H1 (cell line): Measurements from ENCODE around the gene TM9SF1. TPM values are rescaled to one million over a fixed set of nuclear protein-coding genes. Genes with fewer than 3 reads are reported as not detected.

Experiments
- CTCF ChIA-PET: fragments of 300-600 bp; sonication (Branson Sonifier 250); formaldehyde crosslinking; loops from one replicate; lab custom pipeline; 2021; ENCODE audit not compliant: partially characterized antibody; lab: Charles Lee
- POLR2A ChIA-PET: fragments of 300-600 bp; sonication (Branson Sonifier 250); formaldehyde crosslinking; loops from one replicate; lab custom pipeline; 2021; ENCODE audit warnings: inconsistent platforms; ENCODE audit not compliant: partially characterized antibody; lab: Charles Lee
- DNase-seq, 2 experiments: peaks; one replicate each; pipeline versions ENCODE4 v3.0.0 to v3.0.0-alpha.2; 2010 to 2022; ENCODE audit warnings: low spot score in 2 of 2, low read depth in 1 of 2, mixed read lengths in 1 of 2
- FAIRE-seq: peaks from 2 replicates; lab custom pipeline; 2011; peaks lifted over from hg19 to GRCh38; lab: Jason Lieb, UNC
- H2AFZ ChIP-seq: 2 replicates; pipeline ENCODE4 v1.8.1; 2012; ENCODE audit warnings: low read length, inconsistent platforms
- H2AK5ac ChIP-seq: 2 replicates; pipeline ENCODE4 v1.6.1; 2013; ENCODE audit warnings: low read depth, low read length
- H2BK120ac ChIP-seq: replicated peaks from 2 replicates; pipeline ENCODE3; 2013; ENCODE audit warnings: low read depth, low read length, inconsistent platforms
- H2BK12ac ChIP-seq: 2 replicates; pipeline ENCODE4 v1.6.1; 2013; ENCODE audit warnings: low read depth, low read length
- H2BK15ac ChIP-seq: 2 replicates; pipeline ENCODE4 v1.6.1; 2013; ENCODE audit warnings: low read length
- H2BK20ac ChIP-seq: 2 replicates; pipeline ENCODE4 v1.6.1; 2013; ENCODE audit warnings: low read length
- H2BK5ac ChIP-seq: 2 replicates; pipeline ENCODE4 v1.6.1; 2013; ENCODE audit warnings: low read depth, low read length
- H3K14ac ChIP-seq: 2 replicates; pipeline ENCODE4 v1.6.1; 2013; ENCODE audit warnings: inconsistent platforms; ENCODE audit not compliant: insufficient read length
- H3K18ac ChIP-seq: 2 replicates; pipeline ENCODE4 v1.6.1; 2013; ENCODE audit warnings: low read length; ENCODE audit errors: extremely low read depth
- H3K23ac ChIP-seq: 2 replicates; pipeline ENCODE4 v1.6.1; 2013; ENCODE audit warnings: inconsistent platforms; ENCODE audit not compliant: insufficient read length
- H3K23me2 ChIP-seq: 2 replicates; pipeline ENCODE4 v1.6.1; 2013; ENCODE audit warnings: low read depth, low read length
- H3K27ac ChIP-seq: 2 replicates; pipeline ENCODE4 v1.6.1; 2011; ENCODE audit warnings: low read depth, low read length, inconsistent platforms
- H3K27me3 ChIP-seq, 4 experiments: replicated peaks in 1 of 4; 1 replicate in 1 of 4; 2 replicates in 3 of 4; pipeline versions ENCODE4 v1.6.1 to v1.8.1; 2011 to 2013; ENCODE audit warnings: low read length in 3 of 4, mild to moderate bottlenecking in 3 of 4, inconsistent platforms in 2 of 4, mixed read lengths in 2 of 4, moderate library complexity in 1 of 4; ENCODE audit not compliant: control insufficient read depth in 3 of 4, insufficient read depth in 3 of 4; ENCODE audit errors: extremely low read depth in 1 of 4
- H3K36me3 ChIP-seq, 4 experiments: 2 replicates each; pipeline versions ENCODE4 v1.6.1 to v1.8.1; 2011 to 2013; ENCODE audit warnings: mild to moderate bottlenecking in 4 of 4, low read length in 3 of 4, moderate library complexity in 2 of 4, control low read depth in 1 of 4, inconsistent platforms in 1 of 4; ENCODE audit not compliant: insufficient read depth in 4 of 4, control insufficient read depth in 2 of 4
- H3K4ac ChIP-seq: replicated peaks from 2 replicates; pipeline ENCODE3; 2013; ENCODE audit warnings: low read length, low read depth, mixed read lengths, inconsistent platforms; ENCODE audit not compliant: insufficient read length
- H3K4me1 ChIP-seq, 4 experiments: replicated peaks in 1 of 4; 1 replicate in 1 of 4; 2 replicates in 3 of 4; pipeline versions ENCODE4 v1.6.1 to v1.8.1; 2011 to 2013; ENCODE audit warnings: low read length in 3 of 4, inconsistent platforms in 2 of 4, mixed read lengths in 1 of 4; ENCODE audit not compliant: insufficient read depth in 4 of 4, control insufficient read depth in 3 of 4
- H3K4me2 ChIP-seq, 2 experiments: 2 replicates each; pipeline versions ENCODE4 v1.6.1 to v1.8.1; 2011 to 2013; ENCODE audit warnings: low read depth in 2 of 2, low read length in 2 of 2, control low read depth in 1 of 2, inconsistent platforms in 1 of 2, mild to moderate bottlenecking in 1 of 2; ENCODE audit not compliant: insufficient read depth in 1 of 2
- H3K4me3 ChIP-seq, 4 experiments: fragments of 200-600, 300-600 bp in 1 of 4; sonication (generic), shearing (Covaris generic), sonication (Bioruptor Twin) in 1 of 4; 2 replicates each; pipeline versions ENCODE4 v1.5.1 to v1.8.1; 2011 to 2016; ENCODE audit warnings: low read length in 4 of 4, low read depth in 3 of 4, control low read depth in 2 of 4, inconsistent platforms in 2 of 4, mild to moderate bottlenecking in 2 of 4, mixed read lengths in 1 of 4, moderate library complexity in 1 of 4; ENCODE audit not compliant: insufficient read depth in 2 of 4; ENCODE audit errors: extremely low read depth in 1 of 4
- H3K56ac ChIP-seq: replicated peaks from 2 replicates; pipeline ENCODE3; 2013; ENCODE audit warnings: low read depth, mild to moderate bottlenecking, mixed read lengths, low read length, inconsistent platforms; ENCODE audit not compliant: insufficient read length
- H3K79me1 ChIP-seq: 2 replicates; pipeline ENCODE4 v1.6.1; 2013; ENCODE audit warnings: low read depth, low read length, control low read depth
- H3K79me2 ChIP-seq, 2 experiments: 2 replicates each; pipeline versions ENCODE4 v1.6.1 to v1.8.1; 2012 to 2013; ENCODE audit warnings: low read length in 2 of 2, mild to moderate bottlenecking in 2 of 2, inconsistent platforms in 1 of 2; ENCODE audit not compliant: insufficient read depth in 2 of 2, control insufficient read depth in 1 of 2
- H3K9ac ChIP-seq, 4 experiments: replicated peaks in 1 of 4; 1 replicate in 1 of 4; 2 replicates in 3 of 4; pipeline versions ENCODE4 v1.6.1 to v1.8.1; 2011 to 2013; ENCODE audit warnings: low read depth in 3 of 4, low read length in 3 of 4, control low read depth in 2 of 4, mild to moderate bottlenecking in 2 of 4, moderate library complexity in 2 of 4, inconsistent platforms in 1 of 4; ENCODE audit errors: extremely low read depth in 1 of 4
- H3K9me3 ChIP-seq, 2 experiments: 2 replicates each; pipeline versions ENCODE4 v1.6.1 to v1.8.1; 2012 to 2013; ENCODE audit warnings: mild to moderate bottlenecking in 2 of 2, moderate library complexity in 2 of 2, control low read depth in 1 of 2, inconsistent platforms in 1 of 2, low read depth in 1 of 2, low read length in 1 of 2, mixed read lengths in 1 of 2; ENCODE audit not compliant: insufficient read depth in 2 of 2
- H4K20me1 ChIP-seq, 2 experiments: replicated peaks in 1 of 2; 2 replicates each; pipeline versions ENCODE3 to v1.8.1; 2011 to 2013; ENCODE audit warnings: inconsistent platforms in 2 of 2, low read length in 2 of 2, mild to moderate bottlenecking in 1 of 2; ENCODE audit not compliant: insufficient read depth in 2 of 2, control insufficient read depth in 1 of 2
- H4K5ac ChIP-seq: 2 replicates; pipeline ENCODE4 v1.6.1; 2013; ENCODE audit warnings: low read length, low read depth, mixed read lengths, inconsistent platforms; ENCODE audit not compliant: insufficient read length
- H4K8ac ChIP-seq: 2 replicates; pipeline ENCODE4 v1.8.0; 2013; ENCODE audit warnings: mild to moderate bottlenecking, moderate library complexity, low read length, inconsistent platforms; ENCODE audit not compliant: insufficient read depth; ENCODE audit errors: extremely low read depth
- H4K91ac ChIP-seq: replicated peaks from 2 replicates; pipeline ENCODE3; 2013; ENCODE audit warnings: low read length, mixed read lengths, inconsistent platforms; ENCODE audit not compliant: insufficient read length
- BACH1 ChIP-seq: IDR thresholded peaks from 2 replicates; pipeline ENCODE4 v1.6.1; 2012; ENCODE audit warnings: low read length, improper control_type of control experiment
- EGR1 ChIP-seq: IDR thresholded peaks from 2 replicates; pipeline ENCODE4 v1.6.1; 2011; ENCODE audit warnings: low read depth, low read length, borderline replicate concordance
- JUN ChIP-seq: IDR thresholded peaks from 2 replicates; pipeline ENCODE4 v1.6.1; 2011; ENCODE audit warnings: low read depth, mild to moderate bottlenecking, improper control_type of control experiment, low read length
- KDM4A ChIP-seq: IDR thresholded peaks from one replicate; pipeline ENCODE4 v1.7.1; 2012; ENCODE audit warnings: low read depth, mild to moderate bottlenecking, moderate library complexity, low read length, inconsistent platforms; ENCODE audit not compliant: severe bottlenecking
- MAFK ChIP-seq: IDR thresholded peaks from 2 replicates; pipeline ENCODE4 v1.6.1; 2012; ENCODE audit warnings: low read depth, mild to moderate bottlenecking, improper control_type of control experiment, low read length
- POLR2A ChIP-seq, 2 experiments: IDR thresholded peaks; 1 replicate in 1 of 2; 2 replicates in 1 of 2; pipeline ENCODE4 v1.6.1; 2011; ENCODE audit warnings: low read depth in 2 of 2, low read length in 2 of 2, mild to moderate bottlenecking in 2 of 2; ENCODE audit errors: control extremely low read depth in 1 of 2
- RBBP5 ChIP-seq: IDR thresholded peaks from 2 replicates; pipeline ENCODE4 v1.7.1; 2012; ENCODE audit warnings: low read depth, mild to moderate bottlenecking, inconsistent platforms, low read length, moderate library complexity, borderline replicate concordance
- RFX5 ChIP-seq: IDR thresholded peaks from 2 replicates; pipeline ENCODE4 v1.6.1; 2011; ENCODE audit warnings: low read depth, low read length, improper control_type of control experiment, borderline replicate concordance
- RNF2 ChIP-seq: fragments of 200-900, 300-1000 bp; sonication (generic); IDR thresholded peaks from 2 replicates; pipeline ENCODE4 v1.7.1; 2016; ENCODE audit warnings: borderline replicate concordance, low read depth, mild to moderate bottlenecking, antibody characterized with exemption, low read length; ENCODE audit not compliant: poor library complexity, severe bottlenecking; ENCODE audit errors: missing control alignments
- SUZ12 ChIP-seq: fragments of 200-600 bp; sonication (generic); IDR thresholded peaks from 2 replicates; pipeline ENCODE4 v1.6.1; 2012; ENCODE audit warnings: mild to moderate bottlenecking, inconsistent platforms, low read length, moderate library complexity, mixed read lengths
- ZNF274 ChIP-seq: IDR thresholded peaks from 2 replicates; pipeline ENCODE4 v1.7.0; 2012; ENCODE audit warnings: low read length, borderline replicate concordance; ENCODE audit errors: extremely low read depth
- WGBS, 2 experiments: shearing (Covaris generic) in 1 of 2; methylation state at CpG; one replicate each; pipeline versions ENCODE4 v1.1.6 to v1.1.7; 2013 to 2015; ENCODE audit warnings: low lambda C conversion rate in 2 of 2, mixed read lengths in 2 of 2, inconsistent platforms in 1 of 2, low coverage in 1 of 2, missing lambda C conversion rate in 1 of 2; ENCODE audit not compliant: insufficient replicate concordance in 2 of 2, insufficient coverage in 1 of 2, insufficient read length in 1 of 2; ENCODE audit errors: extremely low coverage in 1 of 2, missing lambda C conversion rate in 1 of 2; 5-methylcytosine and 5-hydroxymethylcytosine counted together
- polyA plus RNA-seq, 7 experiments: library from polyadenylated mRNA; depleted of rRNA in 3 of 7; stranded (reverse) in 5 of 7; unstranded in 2 of 7; fragments of >200 nt in 5 of 7; fragments of 200-250 nt in 2 of 7; gene quantifications; 1 replicate in 5 of 7; 2 replicates in 1 of 7; 4 replicates in 1 of 7; pipeline versions ENCODE4 v1.2.1 to v1.2.3, GENCODE V29; 2011 to 2013; ENCODE audit warnings: missing spikeins in 2 of 7, mixed read lengths in 2 of 7
- total RNA-seq: library from RNA; stranded (reverse); fragmentation: NEBNext Ultra II Directional; extraction: Animal tissue kit (Norgen Biotek cat#: 25700); gene quantifications from 2 replicates; pipeline ENCODE4 v1.2.1, GENCODE V29; 2021
- TF ChIP-seq, protein P1 (sequence below): IDR thresholded peaks from 2 replicates; pipeline ENCODE4 v1.6.1; 2012; ENCODE audit warnings: low read length, inconsistent platforms

TM9SF1 gene
- total and polyA plus RNA-seq, 2 of the 8 experiments (the other 6 are each of a cell fraction or from before 2014, with no cell fraction given), result 22.2 to 29.2 TPM

DNA sequence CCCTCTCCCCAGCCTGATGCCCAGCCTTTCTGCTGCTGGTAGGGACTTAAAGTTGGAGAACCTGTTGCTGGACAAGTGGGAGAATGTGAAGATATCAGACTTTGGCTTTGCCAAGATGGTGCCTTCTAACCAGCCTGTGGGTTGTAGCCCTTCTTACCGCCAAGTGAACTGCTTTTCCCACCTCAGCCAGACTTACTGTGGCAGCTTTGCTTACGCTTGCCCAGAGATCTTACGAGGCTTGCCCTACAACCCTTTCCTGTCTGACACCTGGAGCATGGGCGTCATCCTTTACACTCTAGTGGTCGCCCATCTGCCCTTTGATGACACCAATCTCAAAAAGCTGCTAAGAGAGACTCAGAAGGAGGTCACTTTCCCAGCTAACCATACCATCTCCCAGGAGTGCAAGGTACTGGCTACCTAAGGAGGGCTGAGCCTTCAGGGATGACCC is 11.9 kb upstream of the TM9SF1 start:
- Histone ChIP-seq H3K23ac (no peak overlapping the region), H3K9ac (no peak overlapping the region), H2AK5ac (no peak overlapping the region), H3K23me2 (no peaks in the 10 kb centered on the region), H4K5ac (no peak overlapping the region), H2BK12ac (no peak overlapping the region), H3K4ac (no peak overlapping the region), H3K9me3 (no peaks in the 10 kb centered on the region), H3K56ac (no peak overlapping the region), H2BK15ac (no peak overlapping the region), H3K18ac (no peak overlapping the region), H2AFZ (no peak overlapping the region), H2BK5ac (no peak overlapping the region), H3K4me3 (no peak overlapping the region), H3K79me1 (no peaks in the 10 kb centered on the region), H4K91ac (no peak overlapping the region), H3K14ac (no peak overlapping the region), H3K4me2 (no peak overlapping the region), H3K36me3 (peaks cover 21 to 48% (median 38%) of the 10 kb centered on the region in 4 experiments), H3K27ac (no peak overlapping the region), H2BK20ac (no peak overlapping the region), H3K79me2 (no peaks in the 10 kb centered on the region; a peak in 1 of 4 replicates), H4K8ac (no peak overlapping the region), H3K4me1 (peaks cover 0 to 7% (median 4%) of the 10 kb centered on the region in 4 experiments; a peak in 3 of 7 replicates), H4K20me1 (peaks cover 0 to 2% of the 10 kb centered on the region in 2 experiments), H3K27me3 (no peaks in the 10 kb centered on the region), H2BK120ac (no peak overlapping the region)
- DNase-seq, result no peak
- no peak for FAIRE-seq
- CTCF ChIA-PET, result interaction anchor here (1.1 to 2.1 kb wide), 3 partner anchors 9 to 90 kb away, joined by 3 to 4 read pairs (median 3); partner anchors contain the start of genes MDP1 and TINF2
- POLR2A ChIA-PET, result interaction anchor here (1.0 to 11.1 kb wide), 5 partner anchors 12 to 132 kb away, joined by 3 to 119 read pairs (median 3); partner anchors contain the start of genes IRF9, RIPK3 and TM9SF1
- WGBS, 2 experiments, result 100% methylated on average over 5 of the region's 5 CpGs; no CpG with 5 or more reads in 1 of the 2 experiments
- TF ChIP-seq RFX5, result no peak
- TF ChIP-seq EGR1, result no peak
- TF ChIP-seq POLR2A (IDR thresholded peaks at IDR 0.05; ENCODE audit: control extremely low read depth in 1 of 2, low read depth in 2 of 2, low read length in 2 of 2), result no peak
- TF ChIP-seq SUZ12, result no peak
- TF ChIP-seq RBBP5, result no peak
- no peak for TF ChIP-seq RNF2
- no peak for TF ChIP-seq BACH1
- no peak for TF ChIP-seq ZNF274
- TF ChIP-seq KDM4A, result no peak
- TF ChIP-seq, protein P1, sequence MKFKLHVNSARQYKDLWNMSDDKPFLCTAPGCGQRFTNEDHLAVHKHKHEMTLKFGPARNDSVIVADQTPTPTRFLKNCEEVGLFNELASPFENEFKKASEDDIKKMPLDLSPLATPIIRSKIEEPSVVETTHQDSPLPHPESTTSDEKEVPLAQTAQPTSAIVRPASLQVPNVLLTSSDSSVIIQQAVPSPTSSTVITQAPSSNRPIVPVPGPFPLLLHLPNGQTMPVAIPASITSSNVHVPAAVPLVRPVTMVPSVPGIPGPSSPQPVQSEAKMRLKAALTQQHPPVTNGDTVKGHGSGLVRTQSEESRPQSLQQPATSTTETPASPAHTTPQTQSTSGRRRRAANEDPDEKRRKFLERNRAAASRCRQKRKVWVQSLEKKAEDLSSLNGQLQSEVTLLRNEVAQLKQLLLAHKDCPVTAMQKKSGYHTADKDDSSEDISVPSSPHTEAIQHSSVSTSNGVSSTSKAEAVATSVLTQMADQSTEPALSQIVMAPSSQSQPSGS, result no peak
- TF ChIP-seq MAFK, result no peak
- TF ChIP-seq JUN, result no peak
